Stimulated activated CD8-positive, alpha-beta memory T cell treated with anti-CD3 and anti-CD28 coated beads, Interleukin-7, amount 100 ng/mL, for 24 hours (primary cell): ENCODE data around the gene RGS3.
"Not testable (repeated sequence)": the region's sequence is repeated elsewhere in the genome, so short reads cannot be mapped to it uniquely, and the experiment has no call there.

Source experiments
- DNase-seq: peaks from one replicate; pipeline ENCODE4 v3.0.0-alpha.2; 2020; ENCODE audit warnings: low read depth

The RGS3 gene

DNA sequence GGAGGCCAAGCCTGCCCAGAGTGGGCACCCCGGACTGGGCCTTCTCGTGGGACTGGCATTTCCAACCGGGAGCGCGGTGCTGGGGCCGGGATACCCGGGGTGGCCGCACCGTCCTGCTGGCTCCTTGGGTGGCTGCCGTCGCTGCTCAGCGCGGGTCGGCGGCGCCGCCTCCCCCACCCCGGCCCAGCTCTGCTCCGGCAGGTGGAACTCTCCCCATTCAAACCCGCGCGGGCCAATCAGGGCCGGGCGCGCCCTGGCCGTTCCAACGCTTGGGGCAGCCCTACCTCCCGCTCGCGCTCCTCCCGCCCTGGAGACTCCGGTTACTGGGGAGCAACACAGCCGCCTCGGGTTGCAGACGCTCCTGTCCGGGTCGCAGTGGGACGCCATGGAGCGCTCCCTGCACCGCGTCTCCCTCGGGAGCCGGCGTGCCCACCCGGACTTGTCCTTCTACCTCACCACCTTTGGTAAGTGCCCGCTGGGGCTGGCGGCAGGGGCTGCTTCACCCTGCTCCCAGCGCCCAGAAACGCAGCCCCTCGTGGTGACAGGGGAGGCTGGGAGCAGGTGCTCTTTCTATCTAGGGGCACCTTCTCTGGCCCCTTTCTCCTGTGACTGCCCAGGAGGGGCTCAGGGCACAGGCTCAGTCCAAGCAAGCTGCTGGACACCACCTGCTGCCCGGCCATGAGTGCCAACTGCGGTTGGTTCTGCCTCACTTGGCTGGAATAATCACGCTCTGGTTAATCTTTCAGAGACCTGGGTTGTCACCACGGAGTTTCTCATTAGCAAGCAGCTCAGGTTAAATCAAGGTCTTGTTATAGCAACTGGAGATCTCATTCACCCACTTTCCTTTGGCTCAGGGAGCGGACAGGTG lies at the start of gene RGS3:
TSS of gene RGS3 (plus strand) at position 310 of the 868 bp plus-strand sequence. CDS start at position 386, 76 bp downstream.
- no peak for DNase-seq

DNA sequence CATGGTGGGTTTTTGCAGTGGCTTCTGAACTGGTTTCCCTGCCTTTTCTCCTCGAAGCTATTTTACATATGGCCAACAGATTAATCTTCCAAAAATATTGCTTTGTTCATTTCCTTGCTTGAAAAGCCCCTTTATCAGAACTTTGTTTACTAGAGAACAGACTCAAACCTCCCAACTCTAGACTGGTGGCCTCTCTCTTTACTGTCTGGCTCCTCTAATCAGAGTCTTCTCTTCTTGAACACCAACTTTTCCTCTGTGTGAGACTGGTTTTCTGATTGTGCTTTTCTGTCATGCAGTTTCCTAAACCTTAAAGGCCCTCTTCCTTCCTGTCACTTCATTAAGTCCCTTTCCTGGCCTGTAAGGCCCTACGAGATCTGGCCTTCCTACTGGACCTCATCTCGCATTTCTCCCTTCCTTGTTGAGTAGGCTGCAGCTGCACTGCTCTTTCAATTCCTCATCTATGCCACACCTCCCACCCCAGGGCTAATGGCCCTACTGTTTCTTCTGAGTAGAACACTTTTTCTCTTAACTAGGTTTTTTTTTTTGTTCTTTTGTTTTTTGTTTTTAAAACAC lies 47.3 kb upstream of the RGS3 start:
- DNase-seq = no peak

DNA sequence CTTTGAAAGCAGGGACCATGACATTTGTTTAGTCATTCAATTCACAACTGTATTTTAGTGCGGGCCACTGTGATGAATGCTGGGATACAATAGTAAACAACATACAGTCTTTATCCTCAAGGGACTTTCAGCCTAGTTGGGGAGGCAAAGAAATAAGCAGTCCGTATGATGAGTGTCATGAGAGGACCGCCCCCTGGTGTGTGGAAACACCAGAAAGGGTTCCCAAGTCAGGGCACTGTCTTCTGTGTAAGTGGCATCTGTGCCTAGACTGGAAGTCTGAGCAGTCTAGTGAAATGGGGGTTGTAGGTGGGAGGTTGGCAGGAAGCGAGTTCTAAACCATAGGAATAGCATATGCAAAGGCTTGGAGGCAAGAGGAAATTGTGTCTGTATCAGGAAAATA lies 46.2 kb upstream of the RGS3 start:
- no peak for DNase-seq

DNA sequence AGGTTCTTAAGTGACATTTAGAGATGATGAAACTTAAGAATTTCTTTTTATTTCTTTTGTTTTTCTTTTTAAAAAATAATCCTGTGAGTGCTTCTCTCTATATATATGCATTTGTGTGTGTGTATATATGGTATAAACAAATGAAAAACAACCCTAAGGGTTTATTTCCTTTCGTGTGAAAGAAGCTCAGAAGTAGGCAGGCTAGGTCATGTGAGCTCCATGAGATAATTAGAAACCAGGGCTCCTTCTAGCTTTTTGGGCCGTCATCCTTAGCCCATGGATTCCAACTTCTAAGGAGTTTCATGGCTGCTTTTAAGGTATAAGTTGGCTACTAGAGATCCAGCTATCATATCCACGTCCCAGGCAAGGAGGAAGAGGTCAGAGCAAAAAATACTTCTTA lies 41.8 kb upstream of the RGS3 start:
- DNase-seq = no peak

DNA sequence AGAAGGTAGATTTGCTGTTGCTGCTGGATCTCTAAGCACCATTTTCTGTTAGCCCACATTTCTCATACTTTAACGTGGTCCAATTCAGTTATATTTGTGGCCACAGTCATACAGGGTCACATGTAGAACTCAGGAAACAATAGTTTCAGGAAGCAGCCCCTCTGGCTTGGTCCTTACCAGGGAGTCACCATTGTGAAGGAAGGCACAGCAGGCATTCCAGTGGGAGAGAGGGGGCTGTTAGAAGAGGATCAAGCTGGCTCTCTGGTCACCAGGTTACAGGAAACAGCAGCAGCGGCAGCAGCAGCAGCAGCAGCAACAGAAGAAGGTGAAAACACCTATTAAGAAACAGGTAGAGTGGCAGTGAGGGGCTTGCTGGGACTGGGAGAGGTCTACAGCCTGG lies 38.5 kb upstream of the RGS3 start:
- no peak for DNase-seq

DNA sequence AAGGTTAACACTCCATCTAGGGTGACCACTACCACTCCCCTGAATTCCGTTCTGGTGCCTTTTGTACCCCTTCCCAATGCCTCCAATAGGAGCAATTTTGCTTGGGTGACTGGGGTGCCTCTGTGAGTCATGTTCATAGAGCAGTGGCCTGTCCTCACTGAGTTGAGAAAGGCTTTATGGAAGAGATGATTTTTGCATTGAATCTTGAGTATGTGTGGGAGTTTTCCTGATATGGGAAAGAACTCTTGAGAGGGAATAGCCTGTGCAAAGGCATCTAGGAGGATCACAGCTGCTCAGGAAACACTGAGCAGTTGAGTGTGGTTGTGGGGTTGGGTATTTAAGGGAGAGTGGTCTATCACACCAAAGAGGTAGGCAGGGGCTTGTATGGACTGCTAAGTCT lies 36.8 kb upstream of the RGS3 start:
- no peak for DNase-seq

- no peak for DNase-seq
Measured at GRCh38 chr9:113427629-113428028, 35.9 kb upstream of the RGS3 start.

GRCh38 chr9:113428062-113428615 lies 35.4 kb upstream of the RGS3 start:
- DNase-seq = no peak

GRCh38 chr9:113431191-113431590 lies 32.3 kb upstream of the RGS3 start:
- no peak for DNase-seq

GRCh38 chr9:113436728-113437515 lies 26.6 kb upstream of the RGS3 start:
- no peak for DNase-seq

DNA sequence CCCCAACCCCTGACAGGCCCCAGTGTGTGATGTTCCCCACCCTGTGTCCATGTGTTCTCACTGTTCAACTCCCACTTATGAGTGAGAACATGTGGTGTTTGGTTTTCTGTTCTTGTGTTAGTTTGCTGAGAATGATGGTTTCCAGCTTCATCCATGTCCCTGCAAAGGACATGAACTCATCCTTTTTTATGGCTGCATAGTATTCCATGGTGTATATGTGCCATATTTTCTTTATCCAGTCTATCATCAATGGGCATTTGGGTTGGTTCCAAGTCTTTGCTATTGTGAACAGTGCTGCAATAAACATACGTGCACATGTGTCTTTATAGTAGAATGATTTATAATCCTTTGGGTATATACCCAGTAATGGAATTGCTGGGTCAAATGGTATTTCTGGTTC lies 25.8 kb upstream of the RGS3 start:
- DNase-seq = not testable (repeated sequence)

DNA sequence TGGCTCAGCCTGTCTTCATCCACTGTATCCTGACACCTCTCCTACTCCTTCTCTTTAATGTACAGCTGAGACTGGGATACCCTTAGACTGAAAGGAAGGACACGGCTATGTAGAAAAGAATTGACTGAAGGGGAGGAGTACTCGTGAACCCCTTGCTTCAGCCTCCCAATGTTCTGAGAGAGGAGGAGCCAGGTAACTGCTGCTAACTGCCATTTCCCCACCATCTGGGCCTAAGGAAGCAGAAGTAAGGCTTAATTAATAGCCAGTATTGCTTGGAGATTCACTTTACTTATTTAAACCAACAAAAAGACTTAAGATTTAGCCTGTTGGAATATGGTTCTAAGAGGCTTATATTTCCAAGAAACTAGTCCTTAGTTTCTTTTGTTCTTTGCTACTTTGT lies 18.8 kb upstream of the RGS3 start:
- DNase-seq = no peak

DNA sequence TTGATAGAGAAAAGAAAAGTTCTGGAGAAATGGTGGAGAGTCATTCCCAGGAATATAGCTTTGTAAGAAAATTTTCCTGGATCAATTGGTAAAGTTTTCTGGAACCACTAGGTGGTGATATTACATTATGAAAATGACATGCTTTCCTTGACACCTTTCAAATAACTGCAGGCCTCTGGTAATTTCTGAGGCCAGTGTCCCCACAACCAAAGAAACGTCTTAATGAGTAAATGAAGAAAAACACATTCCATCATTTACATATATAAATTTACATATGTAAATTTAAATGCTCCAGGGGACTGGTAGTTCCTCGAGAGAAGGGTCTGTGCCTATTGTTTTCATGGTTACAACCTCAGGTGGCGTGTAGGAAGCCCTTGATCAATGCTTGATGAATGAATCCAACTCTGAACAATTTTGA lies 17.2 kb upstream of the RGS3 start:
- DNase-seq = no peak

DNA sequence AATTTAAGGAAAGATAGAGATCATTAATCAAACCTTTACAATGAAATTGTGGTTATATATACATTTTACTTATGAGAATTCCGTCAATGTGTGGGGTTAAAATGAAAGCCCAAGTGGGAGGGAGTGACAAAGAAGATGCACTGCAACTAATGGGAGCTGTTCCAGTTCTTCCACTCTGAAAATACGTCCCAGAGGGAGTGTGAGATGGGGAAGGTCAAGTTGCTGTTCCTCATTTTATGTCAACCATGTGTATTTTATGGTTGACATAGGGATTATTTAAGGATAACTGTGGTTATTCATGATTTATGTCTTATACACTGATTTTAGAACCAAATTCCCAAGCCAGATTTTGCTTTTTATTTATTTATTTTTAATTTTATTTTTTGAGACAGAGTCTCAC lies 14.2 kb upstream of the RGS3 start:
- no peak for DNase-seq

GRCh38 chr9:113452113-113452605 lies 11.4 kb upstream of the RGS3 start:
- no peak for DNase-seq

GRCh38 chr9:113454914-113455761 lies 8.4 kb upstream of the RGS3 start:
- DNase-seq = no peak

- DNase-seq = no peak
Measured at GRCh38 chr9:113456235-113456634, 7.3 kb upstream of the RGS3 start.

DNA sequence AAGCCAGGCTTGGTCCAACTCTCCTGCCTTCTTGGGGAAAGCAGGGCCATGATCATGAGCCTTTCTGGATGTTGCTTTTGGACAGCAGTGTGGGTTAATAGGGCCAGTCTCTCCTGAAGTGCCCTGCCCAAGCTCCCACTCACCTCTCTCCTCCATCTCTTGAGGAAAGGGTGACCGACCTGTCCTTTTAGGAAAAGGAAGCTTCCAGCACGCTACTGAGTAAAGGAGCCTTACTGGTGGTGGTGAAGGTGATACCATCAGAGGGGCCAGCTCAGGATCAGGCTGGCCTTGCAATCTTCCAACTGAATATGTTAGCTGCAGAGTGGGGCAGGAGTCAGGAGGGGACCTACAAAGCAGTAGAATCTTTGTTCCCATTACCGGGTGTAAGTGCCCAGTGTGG lies 2.2 kb upstream of the RGS3 start:
- no peak for DNase-seq

DNA sequence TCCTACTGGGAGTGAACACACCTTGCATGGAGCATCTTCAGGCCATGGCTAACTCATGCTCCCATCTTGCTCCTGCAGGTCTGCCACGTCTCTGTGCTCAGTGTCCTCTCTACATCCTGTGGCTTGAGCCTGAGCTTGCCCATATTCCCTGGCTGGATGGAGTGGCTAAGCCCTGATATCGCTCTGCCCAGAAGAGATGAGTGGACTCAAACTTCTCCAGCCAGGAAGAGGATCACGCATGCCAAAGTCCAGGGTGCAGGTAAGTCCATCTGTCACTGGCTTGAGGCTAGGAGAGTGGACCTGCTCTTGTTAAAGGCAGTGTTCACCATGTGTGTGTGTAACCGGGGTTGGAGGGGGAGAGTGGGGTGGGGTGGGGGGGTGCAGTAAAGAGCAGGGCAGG lies 1.6 kb upstream of the RGS3 start:
- DNase-seq = no peak

- no peak for DNase-seq
Measured at GRCh38 chr9:113462781-113463286, 693 bp upstream of the RGS3 start.

DNA sequence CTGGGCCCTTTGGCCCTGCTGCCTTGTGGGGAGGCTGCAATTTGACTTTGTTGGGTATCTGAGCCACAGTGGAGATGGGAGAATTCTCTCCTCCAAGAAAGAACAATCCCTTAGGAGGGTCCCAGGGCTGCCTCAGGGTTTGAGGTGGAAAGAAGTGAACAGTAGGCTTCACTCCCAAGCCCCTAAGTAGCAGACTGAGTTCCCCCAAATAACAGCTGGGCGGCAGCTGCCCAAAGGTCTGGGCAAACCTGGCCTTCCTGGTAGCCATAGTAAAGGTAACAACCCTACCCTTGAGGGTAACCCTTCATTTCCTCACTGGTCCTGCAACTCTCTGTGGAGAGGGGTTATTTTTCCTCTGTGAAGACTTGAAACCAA lies 746 bp downstream of the RGS3 start:
- DNase-seq = no peak
